H9 (cell line): ENCODE data around the gene LTBP4. TPM values are rescaled to one million over a fixed set of nuclear protein-coding genes. Genes with fewer than 3 reads are reported as not detected.

ENCODE experiments used
- DNase-seq: peaks from one replicate; pipeline ENCODE4 v3.0.0-alpha.2; 2017
- H2AFZ ChIP-seq: one replicate; pipeline ENCODE4 v1.6.1; 2013; ENCODE audit warnings: mild to moderate bottlenecking, low read length, control low read depth, moderate library complexity
- H2AK5ac ChIP-seq: 2 replicates; pipeline ENCODE4 v1.6.1; 2013; ENCODE audit warnings: low read length, control low read depth, mixed read lengths; ENCODE audit not compliant: insufficient read length
- H2BK120ac ChIP-seq: one replicate; pipeline ENCODE4 v1.6.1; 2013; ENCODE audit warnings: low read depth, mild to moderate bottlenecking, low read length, control low read depth, inconsistent platforms; ENCODE audit not compliant: poor library complexity, severe bottlenecking
- H2BK12ac ChIP-seq: 2 replicates; pipeline ENCODE4 v1.6.1; 2013; ENCODE audit warnings: low read length, control low read depth, mixed read lengths, low read depth; ENCODE audit not compliant: insufficient read length
- H2BK15ac ChIP-seq: 2 replicates; pipeline ENCODE4 v1.6.1; 2013; ENCODE audit warnings: low read depth, low read length, control low read depth
- H2BK20ac ChIP-seq: one replicate; pipeline ENCODE4 v1.6.1; 2013; ENCODE audit warnings: low read depth, mild to moderate bottlenecking, low read length, control low read depth, inconsistent platforms; ENCODE audit not compliant: poor library complexity, severe bottlenecking
- H2BK5ac ChIP-seq: 2 replicates; pipeline ENCODE4 v1.6.1; 2013; ENCODE audit warnings: low read length, control low read depth, mixed read lengths; ENCODE audit not compliant: insufficient read length
- H3K14ac ChIP-seq: 2 replicates; pipeline ENCODE4 v1.6.1; 2013; ENCODE audit warnings: low read length, control low read depth; ENCODE audit not compliant: insufficient read depth
- H3K18ac ChIP-seq: 2 replicates; pipeline ENCODE4 v1.6.1; 2013; ENCODE audit warnings: low read depth, mild to moderate bottlenecking, mixed read lengths, low read length, control low read depth; ENCODE audit not compliant: insufficient read length
- H3K23ac ChIP-seq: 2 replicates; pipeline ENCODE4 v1.6.1; 2013; ENCODE audit warnings: low read length, control low read depth, mixed read lengths, low read depth; ENCODE audit not compliant: insufficient read length
- H3K23me2 ChIP-seq: 2 replicates; pipeline ENCODE4 v1.6.1; 2013; ENCODE audit warnings: low read depth, mild to moderate bottlenecking, mixed read lengths, low read length, control low read depth; ENCODE audit not compliant: insufficient read length, poor library complexity, severe bottlenecking
- H3K27ac ChIP-seq: 2 replicates; pipeline ENCODE4 v1.5.1; 2013; ENCODE audit warnings: low read length, control low read depth, mixed read lengths, low read depth; ENCODE audit not compliant: insufficient read length
- H3K27me3 ChIP-seq: 2 replicates; pipeline ENCODE4 v1.6.1; 2013; ENCODE audit warnings: low read length, control low read depth, inconsistent platforms; ENCODE audit not compliant: insufficient read depth
- H3K4ac ChIP-seq: 2 replicates; pipeline ENCODE4 v1.6.1; 2013; ENCODE audit warnings: low read depth, mild to moderate bottlenecking, control low read depth, inconsistent platforms, low read length, moderate library complexity
- H3K4me1 ChIP-seq: 2 replicates; pipeline ENCODE4 v1.6.1; 2013; ENCODE audit warnings: low read length, control low read depth, inconsistent platforms; ENCODE audit not compliant: insufficient read depth
- H3K4me2 ChIP-seq: 2 replicates; pipeline ENCODE4 v1.6.1; 2013; ENCODE audit warnings: low read length, control low read depth, mixed read lengths; ENCODE audit not compliant: insufficient read length, insufficient read depth
- H3K56ac ChIP-seq: 2 replicates; pipeline ENCODE4 v1.6.1; 2013; ENCODE audit warnings: low read depth, mild to moderate bottlenecking, mixed read lengths, low read length, control low read depth; ENCODE audit not compliant: insufficient read length
- H3K79me1 ChIP-seq: 2 replicates; pipeline ENCODE4 v1.6.1; 2013; ENCODE audit warnings: low read depth, mild to moderate bottlenecking, moderate library complexity, low read length, control low read depth, inconsistent platforms; ENCODE audit not compliant: insufficient read depth, poor library complexity, severe bottlenecking
- H3K79me2 ChIP-seq: 2 replicates; pipeline ENCODE4 v1.6.1; 2013; ENCODE audit warnings: low read length, control low read depth, inconsistent platforms; ENCODE audit not compliant: insufficient read depth
- H3K9ac ChIP-seq: 2 replicates; pipeline ENCODE4 v1.6.1; 2013; ENCODE audit warnings: low read length, control low read depth, mixed read lengths; ENCODE audit not compliant: insufficient read length; ENCODE audit errors: extremely low read depth
- H3K9me3 ChIP-seq: one replicate; pipeline ENCODE4 v1.6.1; 2013; ENCODE audit warnings: low read depth, low read length, inconsistent platforms; ENCODE audit not compliant: control insufficient read depth
- H3T11ph ChIP-seq: one replicate; pipeline ENCODE4 v1.6.1; 2013; ENCODE audit warnings: mild to moderate bottlenecking, low read length, control low read depth, inconsistent platforms
- H4K20me1 ChIP-seq: one replicate; pipeline ENCODE4 v1.6.1; 2013; ENCODE audit not compliant: control insufficient read depth, insufficient read length, insufficient read depth
- H4K5ac ChIP-seq: 2 replicates; pipeline ENCODE4 v1.6.1; 2013; ENCODE audit warnings: low read depth, mild to moderate bottlenecking, mixed read lengths, low read length, control low read depth; ENCODE audit not compliant: insufficient read length
- H4K8ac ChIP-seq: replicated peaks from 2 replicates; pipeline ENCODE4 v1.6.1; 2013; ENCODE audit warnings: low read length, control low read depth, mixed read lengths, low read depth; ENCODE audit not compliant: insufficient read length
- H4K91ac ChIP-seq: 2 replicates; pipeline ENCODE4 v1.6.1; 2013; ENCODE audit warnings: low read depth, mild to moderate bottlenecking, moderate library complexity, mixed read lengths, low read length, control low read depth; ENCODE audit not compliant: insufficient read length
- H3K27ac Mint-ChIP-seq, 3 experiments: 2 replicates in 2 of 3; 3 replicates in 1 of 3; pipeline ENCODE4 v1.8.0; 2020 to 2021; ENCODE audit warnings: mixed read lengths in 3 of 3, mild to moderate bottlenecking in 1 of 3, moderate library complexity in 1 of 3
- H3K27me3 Mint-ChIP-seq: 2 replicates; pipeline ENCODE4 v1.8.0; 2021; ENCODE audit warnings: low read depth, mild to moderate bottlenecking, moderate library complexity, mixed read lengths
- H3K36me3 Mint-ChIP-seq, 3 experiments: 2 replicates in 2 of 3; 3 replicates in 1 of 3; pipeline ENCODE4 v1.8.0; 2020 to 2021; ENCODE audit warnings: low read depth in 3 of 3, mixed read lengths in 3 of 3; ENCODE audit not compliant: insufficient read depth in 1 of 3
- H3K4me1 Mint-ChIP-seq, 2 experiments: 2 replicates each; pipeline ENCODE4 v1.8.0; 2020; ENCODE audit warnings: mixed read lengths in 2 of 2
- H3K4me3 Mint-ChIP-seq, 2 experiments: 2 replicates in 1 of 2; 3 replicates in 1 of 2; pipeline ENCODE4 v1.8.0; 2020 to 2021; ENCODE audit warnings: mild to moderate bottlenecking in 2 of 2, mixed read lengths in 2 of 2, moderate library complexity in 1 of 2
- H3K9me3 Mint-ChIP-seq, 2 experiments: 2 replicates in 1 of 2; 3 replicates in 1 of 2; pipeline ENCODE4 v1.8.0; 2020; ENCODE audit warnings: mild to moderate bottlenecking in 2 of 2, mixed read lengths in 2 of 2, moderate library complexity in 1 of 2
- WGBS: extraction: QIAGEN DNeasy Blood & Tissue Kit; methylation state at CpG from one replicate; pipeline ENCODE4 v1.1.7; 2013; ENCODE audit warnings: missing lambda C conversion rate, low lambda C conversion rate, mixed read lengths; ENCODE audit not compliant: insufficient read length; ENCODE audit errors: extremely low coverage; 5-methylcytosine and 5-hydroxymethylcytosine counted together
- total RNA-seq: library from RNA; stranded (reverse); gene quantifications from 2 replicates; pipeline ENCODE4 v1.2.1, GENCODE V29; 2021
- TF ChIP-seq, protein P1 (sequence below): fragments of 200-600 bp; sonication (generic); conservative IDR thresholded peaks from 3 replicates; pipeline ENCODE4 v1.8.0; 2021; ENCODE audit warnings: antibody characterized with exemption, mild to moderate bottlenecking

LTBP4 gene
- total RNA-seq, 1 experiment from 2014 or later, result 129 TPM

DNA sequence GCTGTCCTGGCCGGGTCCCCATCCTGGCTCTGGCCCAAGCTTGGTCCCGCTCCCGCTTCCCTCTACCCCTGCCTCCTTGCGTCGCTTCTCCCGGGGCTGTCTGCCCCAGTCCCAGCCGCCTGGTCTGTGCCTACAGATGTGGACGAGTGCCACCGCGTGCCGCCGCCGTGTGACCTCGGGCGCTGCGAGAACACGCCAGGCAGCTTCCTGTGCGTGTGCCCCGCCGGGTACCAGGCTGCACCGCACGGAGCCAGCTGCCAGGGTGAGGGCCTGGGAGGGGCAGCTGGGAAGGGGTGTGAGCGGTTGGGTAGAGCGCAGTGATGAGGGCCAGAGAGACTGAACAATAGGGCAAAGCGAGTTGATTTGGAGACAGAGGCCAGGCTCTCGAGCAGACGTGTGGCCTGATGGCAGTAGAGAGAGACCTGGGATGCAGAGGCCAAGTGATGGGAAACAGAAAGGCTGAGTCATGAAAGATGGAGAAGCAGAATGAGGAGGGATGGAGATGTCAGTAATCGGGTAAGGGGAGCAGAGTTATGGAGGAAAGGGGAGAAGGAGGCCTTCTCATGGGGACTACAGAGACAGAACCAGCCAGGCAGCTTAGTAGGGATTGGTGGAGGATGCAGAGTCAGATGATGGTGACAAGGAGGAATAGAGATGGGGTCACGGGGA is 9.4 kb downstream of the LTBP4 start:
- no peaks in the 10 kb centered on the region for H3K9me3 ChIP-seq
- no peak overlapping the region for H3K14ac ChIP-seq
- H3K27ac Mint-ChIP-seq, result no peak overlapping the region
- no peak overlapping the region for H2BK20ac ChIP-seq
- DNase-seq, result peak; percentile 35
- no peak overlapping the region for H4K91ac ChIP-seq
- H3K9ac ChIP-seq, result no peak overlapping the region
- H2AK5ac ChIP-seq, result no peak overlapping the region
- H3K23ac ChIP-seq, result no peak overlapping the region
- WGBS, result no CpG with 5 or more reads among the region's 29 CpGs
- H3K27ac ChIP-seq, result no peak overlapping the region
- H4K5ac ChIP-seq, result no peak overlapping the region
- H3K18ac ChIP-seq, result no peak overlapping the region
- H3T11ph ChIP-seq, result no peak overlapping the region
- no peak overlapping the region for H2BK12ac ChIP-seq
- H3K4me2 ChIP-seq, result peak overlapping the region; percentile 73
- peaks cover 8% of the 10 kb centered on the region; the same call in 1 of the 2 replicates for H3K27me3 ChIP-seq
- no peaks in the 10 kb centered on the region for H3K79me2 ChIP-seq
- no peak overlapping the region for H3K56ac ChIP-seq
- H3K9me3 Mint-ChIP-seq, result no peaks in the 10 kb centered on the region; a peak in 1 of 5 replicates
- peaks cover 28% of the 10 kb centered on the region for H3K23me2 ChIP-seq
- peaks cover 4% of the 10 kb centered on the region for H4K20me1 ChIP-seq
- H3K36me3 Mint-ChIP-seq, result peaks cover 5 to 27% (median 13%) of the 10 kb centered on the region in 3 experiments; a peak in 6 of 7 replicates
- peaks cover 63% of the 10 kb centered on the region for H3K27me3 Mint-ChIP-seq
- H2BK120ac ChIP-seq, result no peak overlapping the region
- H4K8ac ChIP-seq, result no peak overlapping the region
- peaks cover 24 to 48% of the 10 kb centered on the region in 2 experiments for H3K4me1 Mint-ChIP-seq
- H2BK5ac ChIP-seq, result no peak overlapping the region
- TF ChIP-seq, protein P1, sequence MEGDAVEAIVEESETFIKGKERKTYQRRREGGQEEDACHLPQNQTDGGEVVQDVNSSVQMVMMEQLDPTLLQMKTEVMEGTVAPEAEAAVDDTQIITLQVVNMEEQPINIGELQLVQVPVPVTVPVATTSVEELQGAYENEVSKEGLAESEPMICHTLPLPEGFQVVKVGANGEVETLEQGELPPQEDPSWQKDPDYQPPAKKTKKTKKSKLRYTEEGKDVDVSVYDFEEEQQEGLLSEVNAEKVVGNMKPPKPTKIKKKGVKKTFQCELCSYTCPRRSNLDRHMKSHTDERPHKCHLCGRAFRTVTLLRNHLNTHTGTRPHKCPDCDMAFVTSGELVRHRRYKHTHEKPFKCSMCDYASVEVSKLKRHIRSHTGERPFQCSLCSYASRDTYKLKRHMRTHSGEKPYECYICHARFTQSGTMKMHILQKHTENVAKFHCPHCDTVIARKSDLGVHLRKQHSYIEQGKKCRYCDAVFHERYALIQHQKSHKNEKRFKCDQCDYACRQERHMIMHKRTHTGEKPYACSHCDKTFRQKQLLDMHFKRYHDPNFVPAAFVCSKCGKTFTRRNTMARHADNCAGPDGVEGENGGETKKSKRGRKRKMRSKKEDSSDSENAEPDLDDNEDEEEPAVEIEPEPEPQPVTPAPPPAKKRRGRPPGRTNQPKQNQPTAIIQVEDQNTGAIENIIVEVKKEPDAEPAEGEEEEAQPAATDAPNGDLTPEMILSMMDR, result no peak
- H2AFZ ChIP-seq, result no peak overlapping the region
- no peak overlapping the region for H3K4ac ChIP-seq
- no peaks in the 10 kb centered on the region for H3K79me1 ChIP-seq
- no peaks in the 10 kb centered on the region for H3K4me1 ChIP-seq
- peak overlapping the region; percentile 63 to 84 for H3K4me3 Mint-ChIP-seq
- H2BK15ac ChIP-seq, result no peak overlapping the region
